SK-N-DZ (cell line): ENCODE data around the gene BCOR.
A peak's percentile ranks its signal among the peaks of the same experiment; 100 is the strongest.

Source experiments
- DNase-seq: peaks from one replicate; pipeline ENCODE4 v3.0.0-alpha.2; 2015; ENCODE audit warnings: low spot score

The BCOR gene

DNA sequence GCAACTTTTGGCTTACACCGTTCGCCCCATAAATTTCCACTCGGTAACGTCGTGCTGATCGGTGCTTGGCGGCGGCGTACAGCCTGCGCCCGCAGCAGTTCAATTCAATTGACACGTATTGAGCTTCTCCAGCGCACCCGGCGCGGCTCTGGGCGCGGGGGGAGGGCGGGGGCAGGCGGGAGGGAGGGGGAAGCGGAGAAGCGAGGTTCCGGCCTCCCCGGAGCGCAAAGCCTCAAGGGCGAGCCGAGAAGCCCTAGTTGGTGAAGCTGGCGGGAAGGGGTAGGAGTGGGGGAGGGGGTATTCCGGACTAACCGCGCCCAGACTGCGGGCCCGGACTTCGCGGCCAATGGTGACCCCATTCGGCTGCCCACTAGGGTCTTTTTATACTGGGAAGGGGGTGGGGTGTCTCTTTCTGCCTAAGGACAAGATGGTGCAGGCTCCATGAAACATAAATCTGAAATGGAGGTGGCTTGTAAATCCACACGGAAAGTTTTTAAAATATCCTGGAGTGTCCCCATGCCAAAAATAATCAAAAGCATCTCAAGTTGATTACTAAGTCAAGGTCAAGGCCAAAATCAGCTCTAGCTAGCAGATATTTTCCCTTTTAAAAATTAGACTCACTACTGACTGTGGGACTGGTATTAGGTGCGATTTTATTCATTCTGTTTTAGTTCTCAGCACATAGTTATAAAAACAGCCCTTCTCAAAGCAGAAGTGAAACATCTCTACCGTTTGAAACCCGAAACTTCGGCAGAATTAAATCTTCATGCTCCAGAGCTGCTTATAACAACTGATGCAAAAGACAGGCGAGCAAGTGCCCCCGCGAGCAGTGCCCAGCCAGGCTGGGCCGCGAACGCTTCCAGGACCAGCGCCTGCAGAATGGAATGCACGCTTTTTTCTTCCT, 1.5 kb upstream of the BCOR start:
- DNase-seq: peak; percentile 61

DNA sequence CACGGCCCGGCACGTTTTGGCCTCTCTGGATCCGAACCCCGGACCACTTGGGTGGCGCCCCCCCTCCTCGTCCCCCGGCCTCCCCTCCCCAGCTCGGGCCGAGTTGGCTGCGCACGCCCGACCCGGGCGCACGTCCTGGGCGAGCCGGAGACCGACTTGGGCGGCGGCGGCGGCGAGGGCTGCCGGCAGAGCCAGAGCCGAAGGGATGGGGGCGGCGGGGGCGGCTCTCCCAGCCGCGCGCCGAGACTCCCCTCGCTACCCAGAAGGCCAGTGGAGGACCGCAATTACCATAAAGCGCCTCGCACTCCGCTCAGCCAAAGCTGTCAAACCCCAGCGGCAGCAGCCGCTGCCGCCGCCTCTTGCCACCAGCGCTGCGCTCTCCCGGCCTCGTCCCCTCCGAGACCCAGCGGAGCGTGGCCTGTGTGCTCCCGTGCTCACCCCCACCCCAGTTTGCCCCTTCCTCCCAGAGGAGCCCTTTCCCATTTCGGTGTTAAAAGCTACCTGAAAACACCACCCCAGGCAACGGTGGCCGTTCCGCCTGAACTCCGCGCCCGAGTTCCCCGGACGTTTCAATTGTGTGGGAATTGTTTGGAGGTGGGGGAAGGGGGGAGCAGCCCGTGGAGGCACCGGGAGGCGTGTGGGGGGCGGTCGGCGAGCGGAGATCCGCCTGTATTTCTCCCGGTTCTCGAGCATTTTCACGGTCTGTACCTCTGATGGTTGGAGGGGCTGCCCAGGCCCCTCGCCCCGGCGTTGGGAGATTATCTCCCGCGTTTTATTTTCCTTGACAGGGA, 701 bp upstream of the BCOR start:
- peak; percentile 65 for DNase-seq

DNA sequence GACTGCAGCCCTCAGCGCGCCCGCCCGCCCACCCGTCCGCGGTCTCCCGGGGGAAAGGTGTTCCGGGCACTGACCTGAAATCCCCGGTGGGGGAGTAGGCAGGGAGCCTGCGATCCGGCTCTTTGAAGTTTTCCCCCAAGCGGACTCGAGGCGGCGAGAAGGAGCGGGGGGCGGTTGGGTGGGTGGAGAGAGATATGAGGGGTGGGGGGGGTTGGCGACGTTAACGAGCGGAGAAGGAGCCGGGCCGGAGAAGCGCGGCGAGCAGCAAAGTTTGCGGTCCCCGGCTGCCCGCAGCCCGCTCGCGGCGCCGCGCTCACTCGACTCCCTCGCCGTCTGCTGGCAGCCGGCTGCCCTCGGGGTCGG, 636 bp downstream of the BCOR start:
- no peak for DNase-seq

DNA sequence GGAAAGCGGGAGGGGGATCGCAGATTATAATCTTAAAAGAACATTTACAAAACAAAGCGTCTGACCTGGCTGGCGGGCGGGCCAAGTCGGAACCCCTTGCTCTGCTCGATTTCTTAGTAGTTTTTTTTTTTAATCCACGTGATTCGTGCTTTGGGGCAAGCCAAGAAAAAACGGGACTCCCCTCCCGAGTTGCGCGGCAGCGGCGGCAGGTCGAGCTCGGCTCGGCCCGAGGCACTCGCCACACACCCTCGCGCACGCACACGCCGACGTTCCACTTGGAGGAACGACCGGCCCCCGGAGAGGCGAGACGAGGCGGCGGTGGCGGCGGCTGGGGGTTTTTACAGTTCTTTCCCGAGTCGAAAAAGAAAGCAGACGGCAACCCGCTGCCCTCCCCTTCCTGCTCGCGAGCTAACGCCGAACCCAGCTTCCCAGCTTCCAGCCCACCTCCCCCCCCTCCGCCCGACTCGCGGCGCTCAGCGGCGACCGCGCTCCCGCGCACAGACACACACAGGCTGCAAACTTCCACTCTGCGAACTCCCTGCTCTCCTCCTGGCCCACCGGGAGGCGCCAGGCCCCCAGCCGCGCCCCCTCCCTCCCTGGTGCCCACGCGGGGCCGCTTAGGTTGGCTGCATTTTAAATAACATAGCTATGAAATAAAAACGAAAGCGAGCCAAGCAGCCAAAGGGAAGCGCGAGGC, 1.2 kb downstream of the BCOR start:
- no peak for DNase-seq

DNA sequence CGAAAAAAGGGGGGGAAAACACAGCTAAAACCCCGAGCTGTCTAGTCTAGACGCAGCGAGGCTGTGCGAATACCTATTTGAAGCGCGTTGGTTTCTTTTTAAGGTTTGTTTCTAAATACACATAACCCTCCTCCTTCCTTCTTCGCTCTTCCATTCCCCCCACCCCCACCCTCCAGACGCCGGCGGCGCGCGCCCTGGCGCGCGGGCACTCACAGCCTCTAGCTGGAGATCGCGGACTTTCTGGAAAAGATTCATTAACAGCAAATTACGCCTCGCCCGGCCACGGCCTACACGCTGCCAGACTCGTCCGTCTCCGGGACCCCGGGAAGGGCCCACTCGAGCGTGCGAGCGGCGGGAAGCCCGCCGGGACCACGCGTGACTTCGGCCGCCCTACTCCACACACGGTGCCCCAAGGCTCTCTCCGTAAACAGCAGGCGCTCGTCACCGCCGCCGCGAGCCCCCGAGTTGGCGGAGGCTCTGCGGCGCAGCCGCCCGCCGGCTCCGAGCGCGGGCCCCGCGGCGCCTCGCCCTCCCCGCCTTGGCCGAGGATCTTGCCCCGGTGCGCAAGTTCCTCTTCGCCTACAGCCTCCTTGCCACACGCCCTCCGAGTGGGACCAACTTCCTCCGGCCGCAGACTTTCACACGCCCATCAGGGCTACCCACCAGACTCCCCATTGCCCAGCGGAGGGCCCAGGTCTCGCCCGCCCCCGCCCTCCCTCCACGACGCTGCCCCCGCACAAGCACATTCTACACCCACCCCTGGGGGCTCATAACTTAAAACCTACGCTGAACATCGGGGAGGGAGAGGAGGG, 2.0 kb downstream of the BCOR start:
- no peak for DNase-seq

DNA sequence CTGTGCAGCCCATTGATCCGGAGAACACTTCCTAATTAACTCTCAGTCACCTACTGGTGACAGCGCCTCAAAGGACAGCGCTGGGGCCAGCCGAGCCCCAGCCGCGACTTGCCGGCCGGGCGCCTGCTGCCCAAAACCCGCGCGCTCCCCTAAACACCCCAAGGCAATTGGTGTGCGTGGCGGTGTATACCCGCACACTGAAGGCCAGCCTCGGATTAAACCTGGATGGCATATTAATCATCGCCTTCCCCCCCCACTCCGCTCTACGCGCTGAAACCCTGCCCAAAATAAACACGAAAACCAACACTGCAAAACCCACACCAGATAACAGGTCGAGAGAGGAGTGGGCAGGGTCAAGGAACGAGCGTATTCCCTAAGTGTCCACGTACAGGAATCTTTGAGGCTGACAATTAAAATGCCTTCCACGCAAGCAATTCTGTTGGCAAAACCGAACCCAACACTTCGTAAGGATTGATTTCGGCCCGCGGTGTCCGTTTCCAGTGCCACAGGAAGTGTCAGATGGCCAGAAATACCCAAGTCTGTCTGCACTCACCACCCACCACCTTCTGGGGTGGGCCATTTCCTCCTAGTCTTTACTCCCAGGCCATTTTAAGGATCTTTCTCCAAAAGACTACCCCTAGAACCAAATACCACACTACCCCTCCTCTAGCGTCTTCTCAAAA, 2.7 kb downstream of the BCOR start:
- no peak for DNase-seq

DNA sequence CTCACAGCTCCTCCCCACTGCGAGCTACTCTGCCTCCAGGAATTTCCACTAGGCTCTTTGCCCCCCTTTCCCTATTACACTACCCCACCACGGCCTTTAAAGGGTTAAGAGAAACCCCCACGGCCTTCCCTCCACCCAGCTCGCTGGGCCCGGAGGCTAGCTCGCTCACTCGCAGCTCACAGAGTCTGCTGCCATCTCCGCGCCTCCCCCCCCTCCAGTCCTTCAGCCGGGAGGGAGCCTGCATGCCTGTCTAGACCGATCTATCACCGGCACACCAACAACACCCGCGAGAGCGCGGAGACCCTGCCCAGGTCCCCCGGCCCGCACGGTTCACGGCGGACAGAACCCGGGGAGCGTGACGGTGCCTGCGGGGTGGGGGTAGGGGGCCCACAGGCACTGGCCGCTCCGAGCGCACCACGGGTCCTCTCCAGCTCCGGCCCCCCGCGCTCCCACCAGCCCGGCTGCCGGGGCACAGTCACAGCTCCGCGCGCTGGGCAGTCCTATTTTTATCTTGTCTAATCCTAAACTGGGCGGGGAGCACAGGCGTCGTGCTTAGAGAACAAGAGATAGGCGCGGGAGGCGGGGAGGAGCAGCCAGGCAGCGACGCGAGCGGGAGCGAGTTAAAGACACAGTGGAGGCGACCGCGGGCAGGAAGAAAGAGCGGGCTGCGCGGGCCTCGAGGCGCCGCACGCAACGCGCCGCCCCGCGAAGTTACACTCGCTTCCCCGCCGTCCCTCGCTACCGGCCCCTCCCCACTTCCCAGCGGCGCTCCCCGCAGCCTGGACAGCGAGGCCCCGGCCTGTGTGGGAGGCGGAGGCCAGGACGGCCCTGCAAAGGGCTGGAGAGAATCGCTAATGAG, 3.5 kb downstream of the BCOR start:
- peak; percentile 65 for DNase-seq

DNA sequence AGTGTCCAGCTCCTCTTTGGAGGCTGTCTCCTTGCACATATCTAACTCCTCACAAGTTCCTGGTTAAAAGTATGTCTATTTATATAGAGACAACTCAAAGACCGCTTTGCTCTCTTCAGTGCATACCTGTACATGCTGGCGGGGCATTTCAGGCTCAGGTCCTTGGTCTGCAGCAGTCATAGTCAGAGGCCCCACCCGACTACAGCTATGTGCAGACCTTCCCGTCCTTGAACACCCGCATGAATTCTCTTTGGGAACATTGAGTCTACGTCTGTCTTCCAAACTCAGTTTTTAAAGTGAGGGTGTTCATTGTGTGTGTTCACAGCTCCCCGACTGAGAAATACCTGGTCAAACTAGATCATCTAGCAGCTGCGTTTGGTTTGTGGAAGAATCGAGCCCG, 4.2 kb downstream of the BCOR start:
- DNase-seq: no peak

DNA sequence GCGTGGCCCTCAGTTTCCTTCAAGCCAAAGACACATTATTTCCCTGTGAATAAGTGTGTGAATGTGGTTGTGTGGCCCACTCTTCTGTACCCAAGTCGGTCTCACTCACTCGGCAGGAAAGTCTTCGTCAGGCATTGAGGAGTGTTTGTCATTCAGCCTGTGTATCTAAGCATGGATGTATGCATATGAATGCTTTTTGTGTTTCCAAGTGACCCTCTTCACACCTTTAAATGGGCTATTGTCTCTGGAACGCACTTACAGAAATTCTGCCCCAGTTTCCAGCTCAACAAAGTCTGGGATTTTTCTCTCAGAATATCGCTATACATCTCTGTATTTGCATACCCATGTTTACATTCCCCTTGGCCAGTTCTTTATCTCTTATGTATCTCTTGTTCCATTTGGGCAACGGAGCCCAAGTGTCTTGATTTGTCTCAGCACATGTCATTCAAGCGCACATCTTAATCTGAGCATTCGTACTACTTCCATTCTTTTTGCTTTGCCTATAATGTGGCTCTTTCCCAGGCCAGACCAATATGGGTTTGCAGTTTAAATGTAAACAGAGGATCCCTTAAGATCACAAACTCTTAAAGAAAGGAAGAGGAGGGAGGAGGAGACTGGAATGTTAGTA, 4.8 kb downstream of the BCOR start:
- DNase-seq: no peak

DNA sequence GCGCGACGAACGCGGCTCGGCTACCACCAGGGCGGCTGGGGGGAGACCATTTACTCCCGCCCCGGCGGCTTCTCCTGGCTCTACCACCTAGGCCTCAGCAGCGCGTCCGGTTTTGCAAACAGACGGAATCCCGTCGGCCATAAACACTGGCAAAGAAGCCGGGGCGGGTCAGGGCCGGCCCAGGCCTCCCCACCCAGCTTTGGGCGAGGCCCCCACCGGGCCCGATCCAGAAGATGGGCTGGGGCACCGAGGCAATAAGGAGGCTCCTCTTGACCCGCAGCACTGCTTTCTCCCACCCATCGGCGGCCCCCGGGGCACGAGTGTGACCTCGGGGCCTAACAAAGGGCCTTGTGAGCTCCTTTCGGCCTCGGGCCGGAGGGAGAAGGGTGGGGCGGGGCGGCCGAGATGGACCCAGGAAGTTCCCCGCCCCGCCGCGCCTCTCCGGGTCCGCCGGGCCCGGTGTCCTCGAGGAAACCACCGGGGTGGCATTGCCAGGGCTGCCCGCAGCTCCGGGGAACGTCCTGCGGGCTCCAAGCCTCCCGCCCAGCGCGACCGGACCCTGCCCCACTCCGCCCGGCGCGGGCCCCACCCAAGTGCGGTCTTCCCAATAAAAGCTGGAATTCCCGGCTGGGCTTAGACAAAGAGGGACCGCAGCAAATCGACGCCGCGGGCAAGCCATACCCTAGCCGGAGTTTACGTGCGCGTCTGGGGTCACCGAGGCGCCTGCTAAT, 5.9 kb downstream of the BCOR start:
- no peak for DNase-seq

DNA sequence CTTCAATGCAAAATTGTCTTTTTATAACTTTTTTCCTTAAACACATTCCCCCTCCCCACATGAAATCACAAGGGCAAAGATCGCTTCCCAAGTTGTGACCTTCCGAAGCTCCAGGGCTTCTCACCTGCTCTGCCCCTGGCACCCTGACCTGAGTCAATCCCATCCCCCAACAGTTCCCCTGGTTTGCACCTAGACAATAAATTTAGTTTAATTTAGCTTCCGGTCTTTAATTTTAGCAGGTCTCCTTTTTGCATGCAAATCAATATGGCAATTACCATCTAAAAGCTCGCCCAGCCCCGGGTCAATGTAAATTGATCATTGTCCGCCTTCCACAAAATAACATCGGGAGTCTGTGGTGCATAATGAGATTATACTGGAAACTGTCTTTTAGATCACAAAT, 6.8 kb downstream of the BCOR start:
- no peak for DNase-seq

DNA sequence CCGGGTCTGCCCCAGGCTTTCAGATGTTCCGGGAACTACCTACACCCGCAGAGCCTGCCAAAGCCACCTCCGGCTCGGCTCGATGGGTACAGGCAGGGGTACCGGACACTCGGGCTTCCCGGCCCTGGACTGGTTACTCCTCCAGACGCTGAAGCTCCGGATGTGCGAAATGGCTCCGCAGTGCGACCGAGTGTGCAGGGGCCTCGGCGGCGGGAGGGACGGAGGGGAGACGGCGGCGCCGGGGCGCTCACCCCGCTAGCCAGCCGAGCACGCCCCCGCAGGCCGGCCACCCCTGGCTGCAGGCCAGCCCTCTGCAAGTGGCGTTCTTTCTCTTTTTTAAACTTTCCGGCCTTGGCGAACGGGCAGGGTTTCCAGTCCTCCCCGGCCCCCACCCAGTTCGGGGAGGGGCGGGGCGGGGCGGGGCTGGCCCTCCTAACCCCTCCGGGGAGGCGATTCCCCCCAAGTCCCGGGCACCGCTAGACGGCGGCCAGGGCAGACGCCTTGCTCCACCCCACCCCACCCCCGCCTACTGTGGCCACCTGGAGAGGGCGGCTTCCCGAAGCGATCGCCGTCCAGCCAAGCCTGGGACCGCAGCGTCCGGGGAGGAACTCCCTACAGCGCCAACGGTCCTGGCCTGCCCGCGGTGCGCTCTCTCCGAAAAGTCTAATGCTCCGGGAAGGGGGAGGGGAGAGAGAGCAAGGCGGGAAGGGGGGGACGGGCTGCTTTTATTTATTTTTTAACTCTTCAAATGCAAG, 7.5 kb downstream of the BCOR start:
- no peak for DNase-seq

DNA sequence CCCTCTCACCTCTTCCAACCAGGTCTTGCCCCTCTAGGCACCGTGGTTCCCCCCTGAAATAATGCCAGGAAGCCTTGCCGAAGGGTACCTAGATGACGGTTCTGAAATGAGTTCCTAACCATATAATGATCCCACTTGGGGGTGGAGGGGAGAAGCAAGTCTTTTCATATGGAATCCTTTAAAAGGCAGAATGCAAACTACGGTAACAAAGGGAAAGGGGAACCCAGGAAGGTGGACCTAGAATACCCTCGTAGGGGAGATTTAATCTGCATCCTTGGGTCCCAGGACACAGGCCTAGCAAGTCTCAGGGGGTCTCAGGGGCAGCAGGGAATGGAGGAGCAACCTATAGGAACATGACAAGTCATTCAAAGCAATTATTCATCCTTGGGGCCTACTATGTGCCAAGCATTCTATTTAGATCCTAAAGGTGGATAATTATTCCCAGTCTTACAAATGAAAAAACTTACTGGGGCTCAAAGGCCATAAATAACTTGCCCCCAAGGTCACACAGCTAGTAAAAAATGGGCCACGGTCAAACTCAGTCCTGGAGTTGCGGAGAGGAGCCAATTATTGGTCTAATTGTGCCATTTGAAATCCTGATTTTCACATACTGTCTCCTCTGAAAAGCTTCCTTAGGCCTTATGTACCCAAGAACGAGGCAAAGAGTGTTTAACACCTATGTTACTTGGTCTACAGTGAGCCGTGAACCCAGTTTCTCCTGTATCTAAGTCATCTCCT, 8.8 kb downstream of the BCOR start:
- no peak for DNase-seq

DNA sequence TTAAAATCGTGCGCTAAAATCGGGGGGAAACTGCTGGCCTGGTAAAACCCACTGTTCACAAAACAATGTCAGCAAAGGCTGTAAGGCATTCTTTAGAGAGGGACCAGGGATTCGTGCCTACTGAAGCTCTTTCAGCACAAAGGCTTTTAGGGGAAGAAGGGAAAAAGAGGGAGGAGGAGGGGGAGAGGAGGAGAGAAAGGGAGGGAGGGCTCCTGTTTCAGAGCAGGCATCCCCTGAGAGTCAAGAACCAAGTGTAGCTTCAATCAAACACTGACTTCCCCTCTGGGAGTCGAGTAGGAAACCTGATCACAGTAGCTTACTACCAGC, 9.5 kb downstream of the BCOR start:
- DNase-seq: no peak

DNA sequence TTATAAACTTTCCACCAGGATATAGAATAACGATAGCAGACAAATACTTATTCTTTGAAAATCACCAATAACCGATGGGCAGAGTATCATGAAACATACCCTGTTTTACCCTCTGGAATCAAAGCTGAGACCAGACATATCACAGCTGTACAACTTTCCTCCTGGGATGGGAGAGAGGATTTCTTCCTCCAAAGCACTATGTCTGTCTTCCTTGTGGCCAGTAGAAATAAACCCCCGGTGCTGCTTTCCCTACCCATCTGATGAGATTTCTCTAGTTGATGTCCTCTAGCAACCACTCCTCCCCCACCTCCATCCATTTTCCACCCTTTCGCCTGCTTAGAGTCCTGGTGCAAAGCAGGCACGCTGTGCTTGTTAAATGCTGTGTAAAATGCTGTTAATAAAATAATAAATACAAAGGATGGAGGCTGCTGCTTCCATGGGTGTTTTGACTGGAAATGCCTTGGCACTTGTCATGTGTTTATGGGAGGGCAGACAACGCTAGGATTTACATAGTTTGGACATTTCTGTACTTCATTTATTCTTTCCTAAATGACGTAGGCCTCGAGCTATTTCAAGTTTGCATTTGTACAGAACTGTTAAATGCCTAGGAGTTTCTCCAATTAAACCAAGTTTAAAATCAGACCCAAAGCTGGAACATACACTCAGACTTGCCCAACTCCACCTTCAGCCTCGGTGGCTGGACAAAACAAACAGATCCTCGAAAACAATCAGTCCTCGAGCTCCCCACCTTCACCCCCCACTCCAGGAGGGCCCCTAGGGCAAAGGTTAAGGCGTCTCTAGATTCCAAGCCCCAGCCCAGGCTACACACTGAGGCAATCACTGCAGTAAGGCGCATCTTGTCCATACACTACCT, 10.1 kb downstream of the BCOR start:
- DNase-seq: no peak

DNA sequence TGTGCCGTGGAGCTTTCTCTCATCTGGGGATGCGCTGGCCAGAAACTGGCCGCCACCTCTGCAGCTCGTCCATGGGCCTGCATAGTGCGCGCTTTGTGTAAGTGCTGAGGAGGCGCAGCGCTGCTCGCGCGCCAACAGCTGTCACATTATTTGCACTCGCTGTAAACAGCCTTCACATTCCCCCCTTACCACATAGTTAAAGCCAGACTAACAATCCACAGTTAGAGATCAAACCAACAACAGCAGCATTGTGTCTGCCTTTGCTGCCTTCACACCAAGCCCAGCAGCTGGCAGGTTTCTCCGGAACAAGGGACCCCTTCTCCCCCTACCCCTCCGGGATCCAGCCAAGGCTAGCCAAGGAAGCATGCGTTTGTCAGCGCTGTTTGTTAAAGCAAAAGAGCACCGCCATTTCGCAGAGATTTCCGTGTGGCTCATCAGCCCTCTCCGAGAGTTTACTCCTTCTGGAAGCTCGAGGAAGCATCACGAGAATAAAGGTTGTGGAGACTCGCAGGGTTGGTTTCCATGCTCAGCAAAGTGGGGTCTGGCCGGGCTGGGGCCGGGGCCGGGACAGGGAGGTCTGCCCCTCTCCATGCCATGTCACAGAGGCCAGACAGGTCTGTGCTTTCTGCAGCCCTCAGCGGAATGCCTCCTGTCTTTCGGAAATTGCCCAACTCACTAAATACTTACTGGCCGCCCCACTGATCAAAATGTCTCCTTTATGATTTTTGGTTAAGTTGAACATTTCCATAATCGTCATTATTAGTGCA, 11.0 kb downstream of the BCOR start:
- no peak for DNase-seq
